Astrocyte (in vitro differentiated cells and primary cell): ENCODE data around the gene GLT1D1. TPM values are rescaled to one million over a fixed set of nuclear protein-coding genes. Genes with fewer than 3 reads are reported as not detected.

Experiments used
- DNase-seq: peaks from one replicate; pipeline ENCODE4 v3.0.0-alpha.2; 2010; ENCODE audit warnings: low read depth
- FAIRE-seq: peaks from 2 replicates; lab custom pipeline; 2011; peaks lifted over from hg19 to GRCh38; lab: Jason Lieb, UNC
- H2AFZ ChIP-seq: 2 replicates; pipeline ENCODE4 v1.6.0; 2012; ENCODE audit warnings: low read depth, low read length, inconsistent platforms
- H3K27ac ChIP-seq: 2 replicates; pipeline ENCODE4 v1.5.1; 2011; ENCODE audit warnings: low read depth, low read length, inconsistent platforms
- H3K27me3 ChIP-seq: 2 replicates; pipeline ENCODE4 v1.6.0; 2011; ENCODE audit warnings: low read length, inconsistent platforms; ENCODE audit not compliant: insufficient read depth
- H3K36me3 ChIP-seq: 2 replicates; pipeline ENCODE4 v1.5.1; 2011; ENCODE audit warnings: low read length, inconsistent platforms; ENCODE audit not compliant: insufficient read depth
- H3K4me1 ChIP-seq: 2 replicates; pipeline ENCODE4 v1.5.1; 2011; ENCODE audit warnings: low read length, inconsistent platforms; ENCODE audit not compliant: insufficient read depth
- H3K4me2 ChIP-seq: 2 replicates; pipeline ENCODE4 v1.6.0; 2012; ENCODE audit warnings: low read length, inconsistent platforms
- H3K4me3 ChIP-seq: 2 replicates; pipeline ENCODE4 v1.5.1; 2011; ENCODE audit warnings: low read depth, mild to moderate bottlenecking, low read length, inconsistent platforms; ENCODE audit not compliant: insufficient read depth
- H3K79me2 ChIP-seq: 2 replicates; pipeline ENCODE4 v1.6.0; 2012; ENCODE audit warnings: mild to moderate bottlenecking, low read length, inconsistent platforms; ENCODE audit not compliant: insufficient read depth
- H3K9ac ChIP-seq: 2 replicates; pipeline ENCODE4 v1.6.0; 2012; ENCODE audit warnings: mild to moderate bottlenecking, low read length, inconsistent platforms
- H3K9me3 ChIP-seq: 2 replicates; pipeline ENCODE4 v1.5.1; 2012; ENCODE audit warnings: low read depth, mild to moderate bottlenecking, low read length, inconsistent platforms; ENCODE audit not compliant: insufficient read depth
- H4K20me1 ChIP-seq: 2 replicates; pipeline ENCODE4 v1.6.0; 2012; ENCODE audit warnings: low read length, inconsistent platforms; ENCODE audit not compliant: insufficient read depth
- H3K27ac Mint-ChIP-seq: one replicate; pipeline ENCODE4 v1.8.0; 2021; ENCODE audit warnings: mild to moderate bottlenecking, mixed read lengths; ENCODE audit not compliant: unreplicated experiment
- H3K27me3 Mint-ChIP-seq: one replicate; pipeline ENCODE4 v1.8.0; 2021; ENCODE audit warnings: low read depth, mixed read lengths; ENCODE audit not compliant: unreplicated experiment
- H3K36me3 Mint-ChIP-seq: one replicate; pipeline ENCODE4 v1.8.0; 2021; ENCODE audit warnings: low read depth, mixed read lengths; ENCODE audit not compliant: unreplicated experiment
- H3K4me1 Mint-ChIP-seq: one replicate; pipeline ENCODE4 v1.8.0; 2021; ENCODE audit warnings: low read depth, mixed read lengths; ENCODE audit not compliant: unreplicated experiment
- H3K4me3 Mint-ChIP-seq: one replicate; pipeline ENCODE4 v1.8.0; 2021; ENCODE audit warnings: mild to moderate bottlenecking, moderate library complexity, mixed read lengths; ENCODE audit not compliant: unreplicated experiment
- H3K9me3 Mint-ChIP-seq: one replicate; pipeline ENCODE4 v1.8.0; 2021; ENCODE audit warnings: mild to moderate bottlenecking, mixed read lengths; ENCODE audit not compliant: unreplicated experiment
- EZH2 ChIP-seq: IDR thresholded peaks from 2 replicates; pipeline ENCODE4 v1.6.1; 2012; ENCODE audit warnings: mild to moderate bottlenecking, low read length, inconsistent platforms; ENCODE audit not compliant: insufficient read depth
- total RNA-seq: library from RNA; stranded (reverse); gene quantifications from 2 replicates; pipeline ENCODE4 v1.2.1, GENCODE V29; 2021
- TF ChIP-seq, protein P1 (sequence below): IDR thresholded peaks from 2 replicates; pipeline ENCODE4 v1.5.1; 2011; ENCODE audit warnings: low read depth, mild to moderate bottlenecking, inconsistent platforms, low read length, moderate library complexity; ENCODE audit not compliant: insufficient read depth

Gene GLT1D1
- total RNA-seq, 1 donor from 2014 or later: 0.16 TPM

DNA sequence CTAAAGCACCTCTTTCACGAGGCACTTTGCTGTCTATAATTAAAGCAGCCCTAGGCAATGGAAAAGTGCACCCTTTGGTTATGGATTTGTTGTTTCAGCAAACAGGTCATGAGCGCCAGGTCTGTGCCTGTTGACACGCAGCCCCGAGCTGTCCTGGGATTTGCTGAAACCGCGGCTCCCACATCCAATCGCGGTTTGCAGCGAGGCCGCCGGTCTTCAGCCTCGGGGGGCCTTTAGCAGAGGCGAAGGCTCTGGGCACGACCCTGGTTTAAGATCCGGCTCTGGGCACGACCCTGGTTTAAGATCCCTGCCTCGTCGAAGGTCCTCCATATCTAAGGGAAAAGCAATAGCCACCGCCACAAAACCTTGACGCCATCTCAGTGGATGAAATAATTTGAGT, 79.2 kb downstream of the GLT1D1 start:
- no peak overlapping the region for H3K4me3 Mint-ChIP-seq
- H3K27ac Mint-ChIP-seq: no peak overlapping the region

DNA sequence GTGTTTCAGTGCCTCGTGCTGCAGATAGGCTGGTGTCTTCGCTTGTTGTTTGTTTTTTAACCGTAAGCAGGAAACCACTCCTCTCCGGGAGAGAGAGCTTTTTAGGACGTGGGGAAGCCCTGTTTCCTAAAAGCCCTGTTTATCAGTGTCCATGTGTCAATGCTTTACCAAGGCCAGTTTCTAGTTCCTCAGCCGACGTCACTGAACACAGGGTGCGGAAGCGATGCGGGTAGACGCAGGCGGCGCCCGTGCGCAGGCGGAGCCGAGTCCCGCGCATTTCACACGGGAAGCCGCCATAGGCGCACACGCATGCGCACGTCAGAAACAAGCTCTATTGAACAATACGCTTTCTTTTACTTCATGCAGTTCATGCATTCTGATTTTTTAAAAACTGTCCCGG, 79.8 kb downstream of the GLT1D1 start:
- H3K4me1 ChIP-seq: no peaks in the 10 kb centered on the region
- no peaks in the 10 kb centered on the region for H4K20me1 ChIP-seq
- Mint-ChIP-seq H3K27ac (no peak overlapping the region), H3K4me1 (no peaks in the 10 kb centered on the region), H3K27me3 (no peaks in the 10 kb centered on the region), H3K36me3 (no peaks in the 10 kb centered on the region), H3K4me3 (no peak overlapping the region), H3K9me3 (peaks cover 8% of the 10 kb centered on the region)
- H3K36me3 ChIP-seq: no peaks in the 10 kb centered on the region
- no peak overlapping the region for H2AFZ ChIP-seq
- no peak for DNase-seq
- no peak for FAIRE-seq
- peaks cover 2% of the 10 kb centered on the region for H3K9me3 ChIP-seq
- H3K27me3 ChIP-seq: no peaks in the 10 kb centered on the region
- H3K4me2 ChIP-seq: no peak overlapping the region
- no peak overlapping the region for H3K4me3 ChIP-seq
- H3K9ac ChIP-seq: no peak overlapping the region
- H3K27ac ChIP-seq: no peak overlapping the region
- TF ChIP-seq, protein P1, sequence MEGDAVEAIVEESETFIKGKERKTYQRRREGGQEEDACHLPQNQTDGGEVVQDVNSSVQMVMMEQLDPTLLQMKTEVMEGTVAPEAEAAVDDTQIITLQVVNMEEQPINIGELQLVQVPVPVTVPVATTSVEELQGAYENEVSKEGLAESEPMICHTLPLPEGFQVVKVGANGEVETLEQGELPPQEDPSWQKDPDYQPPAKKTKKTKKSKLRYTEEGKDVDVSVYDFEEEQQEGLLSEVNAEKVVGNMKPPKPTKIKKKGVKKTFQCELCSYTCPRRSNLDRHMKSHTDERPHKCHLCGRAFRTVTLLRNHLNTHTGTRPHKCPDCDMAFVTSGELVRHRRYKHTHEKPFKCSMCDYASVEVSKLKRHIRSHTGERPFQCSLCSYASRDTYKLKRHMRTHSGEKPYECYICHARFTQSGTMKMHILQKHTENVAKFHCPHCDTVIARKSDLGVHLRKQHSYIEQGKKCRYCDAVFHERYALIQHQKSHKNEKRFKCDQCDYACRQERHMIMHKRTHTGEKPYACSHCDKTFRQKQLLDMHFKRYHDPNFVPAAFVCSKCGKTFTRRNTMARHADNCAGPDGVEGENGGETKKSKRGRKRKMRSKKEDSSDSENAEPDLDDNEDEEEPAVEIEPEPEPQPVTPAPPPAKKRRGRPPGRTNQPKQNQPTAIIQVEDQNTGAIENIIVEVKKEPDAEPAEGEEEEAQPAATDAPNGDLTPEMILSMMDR: no peak
- TF ChIP-seq EZH2: no peak
- H3K79me2 ChIP-seq: no peaks in the 10 kb centered on the region

More for the DNA sequence above, 79.2 kb downstream of the GLT1D1 start:
- H3K4me3 ChIP-seq: no peak overlapping the region
- no peaks in the 10 kb centered on the region for H3K4me1 ChIP-seq
- Mint-ChIP-seq H3K27me3 (no peaks in the 10 kb centered on the region), H3K9me3 (peaks cover 8% of the 10 kb centered on the region), H3K4me1 (no peaks in the 10 kb centered on the region), H3K36me3 (no peaks in the 10 kb centered on the region)
- H3K9ac ChIP-seq: no peak overlapping the region
- no peak for FAIRE-seq
- no peak overlapping the region for H3K27ac ChIP-seq
- no peak overlapping the region for H2AFZ ChIP-seq
- no peaks in the 10 kb centered on the region for H3K79me2 ChIP-seq
- TF ChIP-seq EZH2: no peak
- TF ChIP-seq, protein P1: no peak
- no peaks in the 10 kb centered on the region for H3K36me3 ChIP-seq
- peaks cover 2% of the 10 kb centered on the region for H3K9me3 ChIP-seq
- no peaks in the 10 kb centered on the region for H3K27me3 ChIP-seq
- H3K4me2 ChIP-seq: no peak overlapping the region
- H4K20me1 ChIP-seq: no peaks in the 10 kb centered on the region
- DNase-seq: no peak

DNA sequence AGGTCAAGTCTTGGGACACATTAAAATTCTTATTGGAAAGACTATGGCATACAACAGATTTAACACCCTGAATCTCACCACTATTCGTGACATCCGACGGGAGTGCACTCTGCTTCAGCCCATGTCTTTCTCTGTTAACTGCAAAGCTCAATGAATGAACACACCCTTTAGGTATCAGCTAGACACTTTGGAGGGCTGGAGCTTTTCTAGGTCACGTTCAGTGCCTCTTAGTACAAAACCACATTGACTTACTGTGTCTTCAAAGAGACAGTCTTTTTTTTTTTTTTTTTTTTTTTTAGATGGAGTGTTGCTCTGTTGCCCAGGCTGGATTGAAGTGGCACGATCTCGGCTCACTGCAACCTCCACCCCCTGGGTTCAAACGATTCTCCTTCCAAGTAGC, 80.6 kb downstream of the GLT1D1 start:
- Histone ChIP-seq H2AFZ (no peak overlapping the region), H3K36me3 (no peaks in the 10 kb centered on the region), H3K27ac (no peak overlapping the region), H4K20me1 (no peaks in the 10 kb centered on the region), H3K9me3 (no peaks in the 10 kb centered on the region), H3K27me3 (no peaks in the 10 kb centered on the region), H3K4me3 (no peak overlapping the region), H3K4me2 (no peak overlapping the region), H3K79me2 (no peaks in the 10 kb centered on the region), H3K4me1 (no peaks in the 10 kb centered on the region), H3K9ac (no peak overlapping the region)
- no peaks in the 10 kb centered on the region for H3K27me3 Mint-ChIP-seq
- H3K36me3 Mint-ChIP-seq: no peaks in the 10 kb centered on the region
- H3K4me3 Mint-ChIP-seq: no peak overlapping the region
- peaks cover 8% of the 10 kb centered on the region for H3K9me3 Mint-ChIP-seq
- no peak overlapping the region for H3K27ac Mint-ChIP-seq
- DNase-seq (no peak), FAIRE-seq (no peak)
- TF ChIP-seq, protein P1: no peak
- no peak for TF ChIP-seq EZH2
- H3K4me1 Mint-ChIP-seq: no peaks in the 10 kb centered on the region
